ENCODE measurements around the gene HS3ST5.

DNA sequence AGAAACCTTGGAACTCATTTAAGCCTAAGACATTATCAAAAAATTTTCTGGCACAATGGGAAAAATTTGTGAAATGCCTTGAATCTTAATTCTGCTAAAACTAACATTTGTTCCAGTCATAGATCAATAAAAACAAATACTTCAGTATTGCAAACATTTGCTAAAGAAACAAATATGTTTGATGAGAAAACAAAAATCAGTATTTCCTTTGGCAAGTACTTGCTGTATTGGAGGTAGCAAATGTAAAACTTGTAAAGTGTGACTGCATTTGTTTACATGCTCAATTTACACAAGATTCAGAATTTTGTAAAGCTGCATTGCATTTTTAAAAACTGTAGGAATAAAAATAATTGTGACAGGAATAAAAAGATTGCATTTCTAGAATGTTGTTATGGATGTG, 183.1 kb downstream of the HS3ST5 start:
- TF ChIP-seq EZH2 (IDR thresholded peaks at IDR 0.05) (no peak), POLR2AphosphoS5 (IDR thresholded peaks at IDR 0.05; ENCODE audit: borderline replicate concordance, low read depth, low read length) (no peak), FOXP2 (optimal IDR thresholded peaks at IDR 0.05; ENCODE audit: control extremely low read depth, extremely low read length, insufficient read depth) (no peak)
